ENCODE measurements around the gene RNF220. TPM values are rescaled to one million over a fixed set of nuclear protein-coding genes. Genes with fewer than 3 reads are reported as not detected.

The RNF220 gene
- total and polyA plus RNA-seq, 2 donors from 2014 or later: 66.9 to 69.0 TPM

DNA sequence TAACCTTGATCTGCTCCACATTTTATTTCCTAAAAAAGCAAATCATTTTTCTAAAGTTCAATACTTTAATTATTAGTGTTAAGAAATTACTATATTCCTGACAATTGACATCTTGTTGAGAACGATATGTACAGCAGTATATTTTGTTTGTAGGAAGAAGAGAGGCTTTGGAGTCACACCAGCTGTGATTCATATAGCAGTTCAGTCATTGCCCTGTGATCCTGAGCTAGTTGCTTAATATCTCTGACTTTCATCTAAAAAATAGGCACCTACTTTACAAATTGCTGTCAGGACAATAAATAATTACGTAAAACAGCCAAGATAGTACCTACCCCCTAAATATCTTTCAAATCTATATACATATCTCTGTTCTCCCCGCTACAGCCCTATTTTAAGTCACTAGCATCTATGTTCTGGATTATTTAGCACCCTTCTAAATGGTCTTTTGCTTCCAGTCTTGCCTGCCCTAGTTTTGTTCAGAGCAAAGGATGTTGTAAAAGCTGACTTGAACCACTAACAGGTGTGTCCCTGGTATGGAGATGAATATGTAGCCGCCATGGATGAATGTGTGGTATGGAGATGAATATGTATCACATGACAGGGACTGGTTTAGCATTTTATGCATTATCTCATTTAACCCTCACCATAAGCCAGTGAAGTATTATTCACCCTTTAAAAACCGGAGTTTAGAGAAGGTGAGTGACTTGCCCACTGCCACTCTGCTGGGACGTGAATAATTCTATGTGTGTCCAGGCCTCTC, 42.2 kb downstream of the RNF220 start:
- Histone ChIP-seq H3K27ac (ENCODE audit: low read depth in 2 of 2, low read length in 2 of 2) (no peak overlapping the region), H3K4me1 (ENCODE audit: control insufficient read depth in 2 of 3, insufficient read depth in 2 of 3, low read depth in 1 of 3, low read length in 3 of 3) (no peaks in the 10 kb centered on the region), H3K36me3 (ENCODE audit: control insufficient read depth in 2 of 3, insufficient read depth in 3 of 3, low read length in 3 of 3) (no peaks in the 10 kb centered on the region), H3K4me3 (ENCODE audit: low read length in 3 of 3) (no peak overlapping the region), H3K9ac (ENCODE audit: low read length in 3 of 3) (no peak overlapping the region), H3K9me3 (ENCODE audit: control insufficient read depth in 2 of 3, insufficient read depth in 1 of 3, low read length in 3 of 3) (no peaks in the 10 kb centered on the region), H3K27me3 (ENCODE audit: control insufficient read depth, insufficient read depth, low read length) (no peaks in the 10 kb centered on the region)
- DNase-seq: no peak
- FAIRE-seq: no peak
- intact Hi-C loops (cut with DNase I): no loop called here
- TF ChIP-seq, protein P1, sequence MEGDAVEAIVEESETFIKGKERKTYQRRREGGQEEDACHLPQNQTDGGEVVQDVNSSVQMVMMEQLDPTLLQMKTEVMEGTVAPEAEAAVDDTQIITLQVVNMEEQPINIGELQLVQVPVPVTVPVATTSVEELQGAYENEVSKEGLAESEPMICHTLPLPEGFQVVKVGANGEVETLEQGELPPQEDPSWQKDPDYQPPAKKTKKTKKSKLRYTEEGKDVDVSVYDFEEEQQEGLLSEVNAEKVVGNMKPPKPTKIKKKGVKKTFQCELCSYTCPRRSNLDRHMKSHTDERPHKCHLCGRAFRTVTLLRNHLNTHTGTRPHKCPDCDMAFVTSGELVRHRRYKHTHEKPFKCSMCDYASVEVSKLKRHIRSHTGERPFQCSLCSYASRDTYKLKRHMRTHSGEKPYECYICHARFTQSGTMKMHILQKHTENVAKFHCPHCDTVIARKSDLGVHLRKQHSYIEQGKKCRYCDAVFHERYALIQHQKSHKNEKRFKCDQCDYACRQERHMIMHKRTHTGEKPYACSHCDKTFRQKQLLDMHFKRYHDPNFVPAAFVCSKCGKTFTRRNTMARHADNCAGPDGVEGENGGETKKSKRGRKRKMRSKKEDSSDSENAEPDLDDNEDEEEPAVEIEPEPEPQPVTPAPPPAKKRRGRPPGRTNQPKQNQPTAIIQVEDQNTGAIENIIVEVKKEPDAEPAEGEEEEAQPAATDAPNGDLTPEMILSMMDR (IDR thresholded peaks at IDR 0.05; ENCODE audit: borderline replicate concordance, extremely low read depth, insufficient read depth): no peak

GRCh38 chr1:44453798-44454349, 48.8 kb downstream of the RNF220 start:
- H3K4me3 ChIP-seq (ENCODE audit: low read length in 3 of 3): no peak overlapping the region
- no peaks in the 10 kb centered on the region for H3K4me1 ChIP-seq (ENCODE audit: control insufficient read depth in 2 of 3, insufficient read depth in 2 of 3, low read depth in 1 of 3, low read length in 3 of 3)
- no peaks in the 10 kb centered on the region for H3K27me3 ChIP-seq (ENCODE audit: control insufficient read depth, insufficient read depth, low read length)
- FAIRE-seq (no peak), DNase-seq (no peak)
- no peak overlapping the region for H3K9ac ChIP-seq (ENCODE audit: low read length in 3 of 3)
- no peak overlapping the region for H3K27ac ChIP-seq (ENCODE audit: low read depth in 2 of 2, low read length in 2 of 2)
- H3K9me3 ChIP-seq (ENCODE audit: control insufficient read depth in 2 of 3, insufficient read depth in 1 of 3, low read length in 3 of 3): peaks cover 0 to 4% (median 0%) of the 10 kb centered on the region in 3 donors
- intact Hi-C loops (cut with DNase I): no loop called here
- H3K36me3 ChIP-seq (ENCODE audit: control insufficient read depth in 2 of 3, insufficient read depth in 3 of 3, low read length in 3 of 3): no peaks in the 10 kb centered on the region
- TF ChIP-seq, protein P1 (IDR thresholded peaks at IDR 0.05; ENCODE audit: borderline replicate concordance, extremely low read depth, insufficient read depth): no peak

GRCh38 chr1:44454704-44455103, 49.6 kb downstream of the RNF220 start:
- no peak for FAIRE-seq
- intact Hi-C loops (cut with DNase I): no loop called here
- TF ChIP-seq, protein P1 (IDR thresholded peaks at IDR 0.05; ENCODE audit: borderline replicate concordance, extremely low read depth, insufficient read depth): no peak
- no peaks in the 10 kb centered on the region for H3K36me3 ChIP-seq (ENCODE audit: control insufficient read depth in 2 of 3, insufficient read depth in 3 of 3, low read length in 3 of 3)
- H3K27me3 ChIP-seq (ENCODE audit: control insufficient read depth, insufficient read depth, low read length): no peaks in the 10 kb centered on the region
- H3K27ac ChIP-seq (ENCODE audit: low read depth in 2 of 2, low read length in 2 of 2): no peak overlapping the region
- peaks cover 0 to 4% (median 0%) of the 10 kb centered on the region in 3 donors for H3K9me3 ChIP-seq (ENCODE audit: control insufficient read depth in 2 of 3, insufficient read depth in 1 of 3, low read length in 3 of 3)
- H3K4me1 ChIP-seq (ENCODE audit: control insufficient read depth in 2 of 3, insufficient read depth in 2 of 3, low read depth in 1 of 3, low read length in 3 of 3): no peaks in the 10 kb centered on the region
- no peak for DNase-seq
- no peak overlapping the region for H3K9ac ChIP-seq (ENCODE audit: low read length in 3 of 3)
- H3K4me3 ChIP-seq (ENCODE audit: low read length in 3 of 3): no peak overlapping the region

All from kidney (tissue), 14 donors.